ENCODE results near the gene TRIM14. TPM values are rescaled to one million over a fixed set of nuclear protein-coding genes. Genes with fewer than 3 reads are reported as not detected.

TRIM14 gene
- total and polyA plus RNA-seq, 2 donors (not counting 1 experiment from before 2014, with no cell fraction given), result 22.5 to 23.9 TPM

- H3K9me3 Mint-ChIP-seq (ENCODE audit: insufficient read depth), result no peaks in the 10 kb centered on the region
- Histone ChIP-seq H3K4me3 (ENCODE audit: control extremely low read depth in 1 of 5, extremely low read depth in 1 of 5, insufficient read depth in 1 of 5, low read depth in 2 of 5, low read length in 4 of 5) (no peak overlapping the region), H3K4me2 (replicated peaks; ENCODE audit: low read depth, low read length, poor library complexity, severe bottlenecking) (no peak overlapping the region), H3K36me3 (replicated peaks in 1 of 2; ENCODE audit: control extremely low read depth in 1 of 2, control insufficient read depth in 1 of 2, extremely low read depth in 1 of 2, insufficient read depth in 2 of 2, low read length in 1 of 2) (no peaks in the 10 kb centered on the region), H2AFZ (ENCODE audit: insufficient read depth, low read depth, low read length, poor library complexity, severe bottlenecking) (peak overlapping the region; percentile 64), H3K27me3 (replicated peaks in 1 of 4; ENCODE audit: control extremely low read depth in 1 of 4, control insufficient read depth in 3 of 4, insufficient read depth in 4 of 4, low read length in 3 of 4) (no peaks in the 10 kb centered on the region), H3K79me2 (ENCODE audit: control insufficient read depth, insufficient read depth, low read length) (no peaks in the 10 kb centered on the region), H4K20me1 (ENCODE audit: control insufficient read depth, insufficient read depth, low read length, poor library complexity, severe bottlenecking) (no peaks in the 10 kb centered on the region), H3K27ac (ENCODE audit: low read length in 2 of 2) (no peak overlapping the region), H3K9ac (ENCODE audit: low read length) (no peak overlapping the region), H3K4me1 (ENCODE audit: control insufficient read depth in 2 of 2, insufficient read depth in 2 of 2, low read length in 2 of 2) (peaks cover 0 to 12% of the 10 kb centered on the region in 2 donors), H3K9me3 (ENCODE audit: control extremely low read depth in 1 of 3, control insufficient read depth in 2 of 3, insufficient read depth in 1 of 3, low read length in 2 of 3) (no peaks in the 10 kb centered on the region)
- peaks cover 3% of the 10 kb centered on the region for H3K27me3 Mint-ChIP-seq
- peak overlapping the region; percentile 32 for H3K4me3 Mint-ChIP-seq
- DNase-seq (no peak), ATAC-seq (ENCODE audit: low read depth) (no peak)
- POLR2A ChIA-PET, result no interaction called here
- H3K4me1 Mint-ChIP-seq, result peaks cover 9% of the 10 kb centered on the region
- no peak for TF ChIP-seq EZH2 (IDR thresholded peaks at IDR 0.05; ENCODE audit: borderline replicate concordance, insufficient read depth, low read depth, low read length, poor library complexity, severe bottlenecking)
- TF ChIP-seq CTCF (IDR thresholded peaks at IDR 0.05), result no peak
- intact Hi-C loops (cut with micrococcal nuclease), result no loop called here
- peak overlapping the region; percentile 86 for H3K27ac Mint-ChIP-seq
- 100% methylated on average over 2 of the region's 3 CpGs for WGBS (ENCODE audit: insufficient coverage)
- CTCF ChIA-PET, result no interaction called here
Observed at GRCh38 chr9:98168153-98168780, 49.2 kb upstream of the TRIM14 start.

GRCh38 chr9:98164912-98165311 lies 45.9 kb upstream of the TRIM14 start:
- peaks cover 9% of the 10 kb centered on the region for H3K4me1 Mint-ChIP-seq
- no peak overlapping the region for H2AFZ ChIP-seq (ENCODE audit: insufficient read depth, low read depth, low read length, poor library complexity, severe bottlenecking)
- H3K27me3 Mint-ChIP-seq, result no peaks in the 10 kb centered on the region
- no peaks in the 10 kb centered on the region for H3K36me3 ChIP-seq (replicated peaks in 1 of 2; ENCODE audit: control extremely low read depth in 1 of 2, control insufficient read depth in 1 of 2, extremely low read depth in 1 of 2, insufficient read depth in 2 of 2, low read length in 1 of 2)
- H3K4me2 ChIP-seq (replicated peaks; ENCODE audit: low read depth, low read length, poor library complexity, severe bottlenecking), result no peak overlapping the region
- DNase-seq (no peak), ATAC-seq (ENCODE audit: low read depth) (no peak)
- ChIA-PET CTCF (no interaction called here), POLR2A (no interaction called here)
- no peaks in the 10 kb centered on the region for H3K27me3 ChIP-seq (replicated peaks in 1 of 4; ENCODE audit: control extremely low read depth in 1 of 4, control insufficient read depth in 3 of 4, insufficient read depth in 4 of 4, low read length in 3 of 4)
- WGBS (ENCODE audit: insufficient coverage), result 93% methylated on average over 7 of the region's 7 CpGs
- intact Hi-C loops (cut with micrococcal nuclease), result no loop called here
- H3K4me3 Mint-ChIP-seq, result no peak overlapping the region
- no peak overlapping the region for H3K9ac ChIP-seq (ENCODE audit: low read length)
- H3K9me3 ChIP-seq (ENCODE audit: control extremely low read depth in 1 of 3, control insufficient read depth in 2 of 3, insufficient read depth in 1 of 3, low read length in 2 of 3), result no peaks in the 10 kb centered on the region
- no peak overlapping the region for H3K27ac ChIP-seq (ENCODE audit: low read length in 2 of 2)
- no peaks in the 10 kb centered on the region for H4K20me1 ChIP-seq (ENCODE audit: control insufficient read depth, insufficient read depth, low read length, poor library complexity, severe bottlenecking)
- no peak overlapping the region for H3K27ac Mint-ChIP-seq
- H3K9me3 Mint-ChIP-seq (ENCODE audit: insufficient read depth), result no peaks in the 10 kb centered on the region
- no peak for TF ChIP-seq EZH2 (IDR thresholded peaks at IDR 0.05; ENCODE audit: borderline replicate concordance, insufficient read depth, low read depth, low read length, poor library complexity, severe bottlenecking)
- H3K79me2 ChIP-seq (ENCODE audit: control insufficient read depth, insufficient read depth, low read length), result no peaks in the 10 kb centered on the region
- peaks cover 0 to 12% of the 10 kb centered on the region in 2 donors for H3K4me1 ChIP-seq (ENCODE audit: control insufficient read depth in 2 of 2, insufficient read depth in 2 of 2, low read length in 2 of 2)
- no peak overlapping the region for H3K4me3 ChIP-seq (ENCODE audit: control extremely low read depth in 1 of 5, extremely low read depth in 1 of 5, insufficient read depth in 1 of 5, low read depth in 2 of 5, low read length in 4 of 5)

Data from B cell (primary cell).